IPS DF 19.7 (cell line): ENCODE data around the gene SS18L1.

ENCODE experiments used
- DNase-seq: peaks from one replicate; pipeline ENCODE4 v3.0.0-alpha.2; 2013; ENCODE audit warnings: low read depth, low spot score

SS18L1 gene

DNA sequence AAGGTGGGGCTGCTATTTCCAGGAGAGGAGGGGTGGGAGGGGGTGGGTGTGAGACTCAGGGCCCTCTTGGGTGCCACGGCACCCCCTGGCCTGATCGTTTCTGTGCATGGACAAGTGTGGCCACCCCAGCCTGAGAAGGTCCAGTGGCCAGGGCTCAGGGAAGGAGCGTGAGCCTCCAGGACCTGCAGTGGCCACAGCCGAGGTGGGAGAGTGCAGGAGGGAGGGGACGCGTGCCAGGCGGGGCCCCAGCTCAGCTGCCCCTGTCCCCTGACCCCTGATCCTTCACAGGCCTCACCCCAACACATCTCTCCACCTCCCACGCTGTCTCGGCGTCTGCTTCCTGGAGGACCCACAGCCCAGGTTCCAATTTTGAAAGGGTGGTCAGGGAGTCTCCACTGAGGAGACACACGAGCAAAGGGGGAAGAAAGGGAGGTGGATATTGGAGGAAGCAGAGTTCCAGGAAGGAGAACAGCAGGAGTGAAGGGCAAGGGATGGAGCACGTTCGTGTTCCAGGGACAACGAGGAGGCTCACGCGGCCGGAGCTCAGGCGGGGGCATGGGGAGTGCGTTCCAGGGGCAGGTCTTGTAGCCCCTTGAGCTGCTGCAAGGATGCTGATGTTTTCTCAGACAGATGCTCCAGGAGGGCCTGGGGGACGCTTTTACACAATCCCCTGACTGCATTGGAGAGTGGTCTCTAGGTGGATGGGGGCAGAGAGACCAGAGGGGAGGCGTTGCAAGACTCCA, 80.7 kb downstream of the SS18L1 start:
- no peak for DNase-seq

- DNase-seq, result no peak
Measured at GRCh38 chr20:62225026-62225425, 81.5 kb downstream of the SS18L1 start.

DNA sequence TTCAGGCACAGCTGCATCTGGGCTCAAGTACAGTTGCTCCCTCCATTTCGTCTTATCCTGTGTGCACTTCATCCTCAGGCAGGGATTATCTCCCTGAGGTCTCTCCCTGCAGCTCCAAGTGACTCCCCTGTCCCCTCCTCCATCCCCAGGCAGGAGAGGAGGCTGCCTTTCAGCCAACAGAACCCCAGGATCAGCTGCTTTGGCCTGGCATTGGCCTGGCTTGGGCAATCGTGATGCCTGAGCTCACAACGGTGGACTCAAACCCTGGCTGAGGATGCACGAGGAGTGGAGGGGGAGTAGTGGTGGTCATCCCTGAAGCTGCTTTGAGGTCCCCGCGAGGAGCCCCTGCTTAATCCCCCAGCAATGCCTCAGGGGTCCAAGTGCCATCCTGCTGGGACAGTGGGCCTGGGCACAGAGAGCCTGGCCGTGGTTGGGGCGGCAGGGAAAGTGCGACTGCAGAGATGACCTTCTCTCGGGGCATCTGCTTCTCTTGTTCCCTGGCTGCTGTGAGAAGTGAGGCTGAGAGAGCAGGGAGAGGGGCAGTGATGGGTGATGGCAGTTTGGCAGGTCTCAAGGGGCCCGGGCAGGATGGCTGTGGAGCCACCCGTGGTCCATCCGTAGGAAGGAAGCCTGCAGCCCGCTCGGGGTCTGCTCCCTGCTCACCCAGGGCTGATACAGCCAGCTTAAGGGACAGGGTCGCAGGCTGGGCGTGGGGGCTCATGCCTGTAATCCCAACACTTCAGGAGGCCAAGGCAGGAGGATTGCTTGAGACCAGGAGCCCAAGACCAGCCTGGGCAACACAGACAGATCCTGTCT, 82.5 kb downstream of the SS18L1 start:
- no peak for DNase-seq

GRCh38 chr20:62226707-62227590, 83.4 kb downstream of the SS18L1 start:
- DNase-seq, result no peak

DNA sequence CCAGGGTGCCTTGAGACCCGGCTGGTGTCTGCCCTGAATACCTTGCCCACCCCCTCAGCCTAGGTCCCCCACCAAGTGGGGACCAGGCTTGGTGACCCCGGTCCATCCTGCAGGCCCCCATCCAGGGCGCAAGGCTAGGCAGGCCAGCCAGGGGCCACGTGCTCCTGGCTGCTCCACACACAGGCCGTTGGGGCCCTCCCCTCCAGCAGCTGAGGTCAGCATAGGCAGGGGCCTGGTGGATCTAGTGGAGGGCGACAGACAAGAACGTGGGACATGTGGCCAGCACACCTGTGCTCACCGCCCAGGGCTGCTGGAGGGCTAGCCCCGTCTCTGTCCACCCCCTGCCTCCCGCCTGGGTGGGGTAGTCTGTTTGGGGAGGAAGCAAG, 84.0 kb downstream of the SS18L1 start:
- DNase-seq, result no peak

GRCh38 chr20:62227977-62228958, 84.7 kb downstream of the SS18L1 start:
- DNase-seq, result no peak

DNA sequence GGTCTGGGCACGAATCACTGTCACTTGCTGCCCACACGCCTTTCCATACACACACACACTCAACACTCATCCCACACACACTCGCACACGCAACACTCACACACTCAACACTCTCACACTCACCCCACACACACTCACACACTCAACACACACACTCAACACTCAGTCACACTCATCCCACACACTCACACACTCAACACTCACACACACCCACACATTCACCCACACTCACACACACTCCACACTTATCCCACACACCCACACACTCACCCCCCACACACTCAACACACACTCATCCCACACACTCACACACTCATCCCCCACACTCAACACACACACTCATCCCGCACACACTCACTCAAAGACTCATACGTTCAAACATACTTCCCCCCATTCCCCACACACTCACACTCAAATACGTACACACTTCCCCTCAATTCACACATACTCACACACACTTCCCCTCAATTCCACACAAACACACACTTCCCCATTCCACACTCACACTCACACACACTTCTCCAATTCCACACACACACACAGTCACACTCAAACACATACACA, 85.5 kb downstream of the SS18L1 start:
- no peak for DNase-seq

DNA sequence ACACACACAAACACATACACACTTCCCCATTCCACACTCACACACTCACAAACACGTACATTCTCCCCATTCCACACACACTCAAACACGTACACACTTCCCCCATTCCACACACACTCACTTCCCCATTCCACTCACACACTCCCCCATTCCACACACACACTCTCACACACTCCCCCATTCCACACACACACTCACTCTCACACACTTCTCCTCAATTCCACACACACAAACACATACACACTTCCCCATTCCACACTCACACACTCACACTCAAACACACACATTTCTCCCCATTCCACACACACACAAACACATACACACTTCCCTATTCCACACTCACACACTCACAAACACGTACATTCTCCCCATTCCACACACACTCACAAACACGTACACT, 86.1 kb downstream of the SS18L1 start:
- no peak for DNase-seq

DNA sequence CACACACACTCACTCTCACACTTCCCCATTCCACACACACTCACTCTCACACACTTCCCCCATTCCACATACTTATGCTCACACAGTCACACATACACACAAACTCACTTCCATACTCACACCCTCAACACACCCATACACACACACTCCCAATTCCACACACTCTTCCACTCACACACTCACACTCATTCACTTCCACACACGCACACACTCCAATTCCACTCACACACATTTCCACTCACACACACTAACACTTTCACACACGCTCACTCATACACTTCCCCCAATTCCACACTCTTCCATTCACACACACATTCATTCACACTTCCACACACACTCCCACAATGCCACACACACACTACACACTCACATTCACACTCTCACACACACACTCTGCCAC, 86.7 kb downstream of the SS18L1 start:
- no peak for DNase-seq

GRCh38 chr20:62230696-62231095, 87.1 kb downstream of the SS18L1 start:
- DNase-seq, result no peak

DNA sequence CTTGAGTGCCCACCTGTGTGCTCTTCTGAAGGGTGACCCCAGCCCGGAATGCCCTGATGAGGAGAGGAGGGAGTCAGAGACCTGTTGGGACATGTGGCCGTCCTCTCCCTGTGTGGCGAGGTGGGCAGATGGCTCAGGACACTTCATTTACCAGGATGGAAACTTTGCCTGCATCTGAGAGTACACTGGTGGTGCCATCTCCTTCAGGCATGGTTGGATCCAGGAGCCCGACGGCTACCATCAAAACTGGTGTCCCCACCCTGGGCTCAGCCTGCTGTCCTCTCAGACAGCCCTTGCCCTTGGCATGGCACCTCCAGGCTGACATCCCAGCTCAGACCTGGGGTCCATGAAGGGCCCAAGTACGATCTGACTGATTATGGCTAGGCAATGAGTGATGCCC, 87.7 kb downstream of the SS18L1 start:
- DNase-seq, result no peak
